Small intestine (tissue), 4 donors: ENCODE results near the gene CTBP2. TPM values are rescaled to one million over a fixed set of nuclear protein-coding genes. Genes with fewer than 3 reads are reported as not detected.

ENCODE experiments used
- polyA plus RNA-seq, 4 donors: library from polyadenylated mRNA; stranded (reverse) in 3 of 4; unstranded in 1 of 4; fragments of 200-250 nt in 3 of 4; fragments of 120-200 nt in 1 of 4; gene quantifications; one replicate each; pipeline versions ENCODE4 v1.2.1 to v1.2.3, GENCODE V29; 2013
- donor health status: healthy with polysubstance abuse.
- donor health status: Bipolar disorder and iron deficiency.
- donor health status: healthy.

CTBP2 gene
- polyA plus RNA-seq, 4 donors = 38.1 to 56.8 (median 49.1) TPM

Other genes starting within 250 kb of the CTBP2 start
- gene ZRANB1, start 218.4 kb downstream of the CTBP2 start, polyA plus RNA-seq = 10 to 100 TPM in 1 of 4 donors, 1 to 10 TPM in 3; 6.3 to 17.0 (median 8.2) TPM